ENCODE results near the gene DIAPH3. TPM values are rescaled to one million over a fixed set of nuclear protein-coding genes. Genes with fewer than 3 reads are reported as not detected.
A peak's percentile ranks its signal among the peaks of the same experiment; 100 is the strongest.

DIAPH3 gene
- total RNA-seq, 1 experiment from 2014 or later: 62.3 TPM

DNA sequence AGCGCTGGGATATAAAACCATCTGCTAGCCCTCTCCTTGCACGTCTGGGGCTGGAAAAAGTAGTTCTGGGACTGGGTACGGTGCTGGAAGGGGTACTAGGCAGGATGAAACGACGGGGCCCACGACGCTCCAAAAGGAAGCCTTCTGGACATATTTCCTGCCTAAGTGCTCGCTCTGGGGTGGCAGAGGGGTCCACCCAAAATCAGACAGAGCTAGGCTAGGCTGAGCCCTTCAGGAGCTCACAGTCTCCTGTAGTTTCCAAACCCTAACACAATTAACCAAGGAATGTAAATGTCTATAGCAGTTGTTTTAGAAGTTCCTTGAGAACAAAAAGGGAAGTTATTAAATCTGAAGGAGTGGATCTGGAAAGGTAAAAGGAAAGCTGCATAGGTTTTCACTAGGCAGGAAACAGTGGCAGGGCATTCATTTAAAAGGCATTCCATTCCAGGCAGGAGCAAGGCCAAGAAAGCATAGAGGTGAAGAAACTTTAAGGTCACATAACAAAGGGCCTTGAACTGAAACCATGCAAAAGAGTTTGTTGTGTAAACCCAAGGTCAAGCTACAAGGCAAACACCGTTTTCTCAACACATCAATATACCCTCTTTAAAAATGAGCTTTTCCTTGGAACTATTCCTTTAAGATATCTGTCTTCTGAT, 634 bp upstream of the DIAPH3 start:
- intact Hi-C loops (cut with micrococcal nuclease; ENCODE audit: unreplicated experiment): loop anchor here (5.0 kb wide), 3 partner anchors 62 to 268 kb away; no protein-coding TSS in a partner anchor
- BruUV-seq (replicated peaks): TSS peak; percentile 93
- H3K36me3 ChIP-seq (ENCODE audit: insufficient read depth, low read length, poor library complexity, severe bottlenecking): peaks cover 17% of the 10 kb centered on the region
- no peak for DNase-seq (ENCODE audit: low spot score)
- peak overlapping the region; percentile 84 for H3K27ac ChIP-seq (ENCODE audit: low read depth, low read length, poor library complexity, severe bottlenecking)
- no peaks in the 10 kb centered on the region for H3K9me3 ChIP-seq (ENCODE audit: low read depth, low read length, poor library complexity, severe bottlenecking)
- H3K27me3 ChIP-seq (replicated peaks; ENCODE audit: insufficient read depth, low read depth, low read length, poor library complexity): no peaks in the 10 kb centered on the region
- H3K4me1 ChIP-seq (ENCODE audit: insufficient read depth, low read length, poor library complexity, severe bottlenecking): peaks cover 14% of the 10 kb centered on the region
- no peak for TF ChIP-seq EZH2 (IDR thresholded peaks at IDR 0.05; ENCODE audit: borderline replicate concordance, low read depth, low read length, poor library complexity, severe bottlenecking)
- TF ChIP-seq, protein P1, sequence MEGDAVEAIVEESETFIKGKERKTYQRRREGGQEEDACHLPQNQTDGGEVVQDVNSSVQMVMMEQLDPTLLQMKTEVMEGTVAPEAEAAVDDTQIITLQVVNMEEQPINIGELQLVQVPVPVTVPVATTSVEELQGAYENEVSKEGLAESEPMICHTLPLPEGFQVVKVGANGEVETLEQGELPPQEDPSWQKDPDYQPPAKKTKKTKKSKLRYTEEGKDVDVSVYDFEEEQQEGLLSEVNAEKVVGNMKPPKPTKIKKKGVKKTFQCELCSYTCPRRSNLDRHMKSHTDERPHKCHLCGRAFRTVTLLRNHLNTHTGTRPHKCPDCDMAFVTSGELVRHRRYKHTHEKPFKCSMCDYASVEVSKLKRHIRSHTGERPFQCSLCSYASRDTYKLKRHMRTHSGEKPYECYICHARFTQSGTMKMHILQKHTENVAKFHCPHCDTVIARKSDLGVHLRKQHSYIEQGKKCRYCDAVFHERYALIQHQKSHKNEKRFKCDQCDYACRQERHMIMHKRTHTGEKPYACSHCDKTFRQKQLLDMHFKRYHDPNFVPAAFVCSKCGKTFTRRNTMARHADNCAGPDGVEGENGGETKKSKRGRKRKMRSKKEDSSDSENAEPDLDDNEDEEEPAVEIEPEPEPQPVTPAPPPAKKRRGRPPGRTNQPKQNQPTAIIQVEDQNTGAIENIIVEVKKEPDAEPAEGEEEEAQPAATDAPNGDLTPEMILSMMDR (conservative IDR thresholded peaks at IDR 0.05; ENCODE audit: low read depth, low read length): no peak
- POLR2A ChIA-PET (ENCODE audit: low non-redundant PET): no interaction called here
- CTCF ChIA-PET: no interaction called here
- H3K4me3 ChIP-seq (ENCODE audit: low read depth, low read length, poor library complexity, severe bottlenecking): peak overlapping the region; percentile 79

GRCh38 chr13:60162096-60162495, 1.6 kb downstream of the DIAPH3 start:
- Histone ChIP-seq H3K4me1 (ENCODE audit: insufficient read depth, low read length, poor library complexity, severe bottlenecking) (peaks cover 30% of the 10 kb centered on the region), H3K27me3 (replicated peaks; ENCODE audit: insufficient read depth, low read depth, low read length, poor library complexity) (no peaks in the 10 kb centered on the region), H3K4me3 (ENCODE audit: low read depth, low read length, poor library complexity, severe bottlenecking) (peak overlapping the region; percentile 79), H3K27ac (ENCODE audit: low read depth, low read length, poor library complexity, severe bottlenecking) (peak overlapping the region; percentile 84), H3K36me3 (ENCODE audit: insufficient read depth, low read length, poor library complexity, severe bottlenecking) (peaks cover 19% of the 10 kb centered on the region), H3K9me3 (ENCODE audit: low read depth, low read length, poor library complexity, severe bottlenecking) (no peaks in the 10 kb centered on the region)
- BruUV-seq (replicated peaks): no TSS peak
- DNase-seq (ENCODE audit: low spot score): no peak
- intact Hi-C loops (cut with micrococcal nuclease; ENCODE audit: unreplicated experiment): loop anchor here (5.0 kb wide), 3 partner anchors 60 to 270 kb away; no protein-coding TSS in a partner anchor
- POLR2A ChIA-PET (ENCODE audit: low non-redundant PET): no interaction called here
- no peak for TF ChIP-seq EZH2 (IDR thresholded peaks at IDR 0.05; ENCODE audit: borderline replicate concordance, low read depth, low read length, poor library complexity, severe bottlenecking)
- TF ChIP-seq, protein P1 (conservative IDR thresholded peaks at IDR 0.05; ENCODE audit: low read depth, low read length): no peak
- CTCF ChIA-PET: no interaction called here

DNA sequence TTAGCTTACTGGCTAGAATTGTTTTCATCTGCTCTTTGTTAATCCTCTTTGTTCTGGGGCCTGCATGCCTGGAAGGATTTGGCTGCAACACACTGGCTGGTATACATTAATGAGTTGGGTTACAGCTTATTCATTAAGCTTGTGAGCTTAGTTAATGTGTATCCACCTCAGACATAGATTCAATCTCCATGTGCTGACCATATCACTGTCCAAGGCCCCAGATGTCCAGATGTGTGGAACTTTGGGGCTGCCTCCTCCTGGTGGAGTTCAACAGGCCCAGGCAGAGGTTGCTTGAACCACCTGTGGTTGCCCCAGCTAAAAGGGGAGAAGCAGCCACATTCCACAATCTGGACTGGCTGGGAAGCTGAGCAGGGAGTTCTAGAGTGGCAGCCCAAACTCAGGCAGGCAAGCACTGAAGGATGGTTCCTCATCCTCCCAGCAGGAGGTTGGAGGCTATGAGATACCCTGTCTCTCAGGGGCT, 5.4 kb downstream of the DIAPH3 start:
- no peak for TF ChIP-seq EZH2 (IDR thresholded peaks at IDR 0.05; ENCODE audit: borderline replicate concordance, low read depth, low read length, poor library complexity, severe bottlenecking)
- TF ChIP-seq, protein P1 (conservative IDR thresholded peaks at IDR 0.05; ENCODE audit: low read depth, low read length): no peak
- Histone ChIP-seq H3K27me3 (replicated peaks; ENCODE audit: insufficient read depth, low read depth, low read length, poor library complexity) (no peaks in the 10 kb centered on the region), H3K4me1 (ENCODE audit: insufficient read depth, low read length, poor library complexity, severe bottlenecking) (peaks cover 27% of the 10 kb centered on the region), H3K36me3 (ENCODE audit: insufficient read depth, low read length, poor library complexity, severe bottlenecking) (peaks cover 26% of the 10 kb centered on the region), H3K4me3 (ENCODE audit: low read depth, low read length, poor library complexity, severe bottlenecking) (no peak overlapping the region), H3K9me3 (ENCODE audit: low read depth, low read length, poor library complexity, severe bottlenecking) (no peaks in the 10 kb centered on the region), H3K27ac (ENCODE audit: low read depth, low read length, poor library complexity, severe bottlenecking) (peak overlapping the region; percentile 74)
- ChIA-PET POLR2A (ENCODE audit: low non-redundant PET) (interaction anchor here (0.7 kb wide), 2 partner anchors 20 to 295 kb away, joined by 3 to 15 read pairs; no protein-coding TSS in a partner anchor), CTCF (no interaction called here)
- no TSS peak for BruUV-seq (replicated peaks)
- DNase-seq (ENCODE audit: low spot score): peak; percentile 61
- intact Hi-C loops (cut with micrococcal nuclease; ENCODE audit: unreplicated experiment): no loop called here

Measured in A673 (cell line).